Left lung (tissue), 10 donors: ENCODE results near the gene ATG4B. TPM values are rescaled to one million over a fixed set of nuclear protein-coding genes. Genes with fewer than 3 reads are reported as not detected.

Experiments
- ATAC-seq: fragments of 200-7000 bp; cut with Tn5 transposase; one replicate; pipeline ENCODE4 v1.9.1; 2020; ENCODE audit warnings: moderate library complexity
- DNase-seq, 4 donors: peaks; one replicate each; pipeline ENCODE4 v3.0.0-alpha.2; 2013 to 2020
- H3K27ac ChIP-seq, 2 donors: fragments of 200-600 bp; sonication (generic) in 1 of 2; one replicate each; pipeline versions ENCODE4 v1.5.0 to v1.8.0; 2020 to 2021
- H3K27me3 ChIP-seq, 2 donors: fragments of 200-600 bp; sonication (generic) in 1 of 2; one replicate each; pipeline versions ENCODE4 v1.5.0 to v1.8.0; 2020 to 2021
- H3K36me3 ChIP-seq, 2 donors: fragments of 200-600 bp; sonication (generic) in 1 of 2; one replicate each; pipeline versions ENCODE4 v1.5.0 to v1.8.0; 2020 to 2021
- H3K4me1 ChIP-seq, 2 donors: fragments of 200-600 bp; one replicate each; pipeline ENCODE4 v1.8.0; 2021
- H3K4me3 ChIP-seq, 2 donors: fragments of 200-600 bp; sonication (generic) in 1 of 2; one replicate each; pipeline versions ENCODE4 v1.5.0 to v1.8.0; 2020 to 2021; ENCODE audit warnings: mild to moderate bottlenecking in 1 of 2
- H3K9me3 ChIP-seq, 2 donors: fragments of 200-600 bp; sonication (generic) in 1 of 2; one replicate each; pipeline versions ENCODE4 v1.5.0 to v1.8.0; 2020 to 2021
- intact Hi-C, 2 donors: fragments of 100-400 bp; cut with DNase I; formaldehyde crosslinking; loops; one replicate each; pipeline versions ENCODE4 v1.11.2 to v1.14.2; 2022
- polyA plus RNA-seq, 6 donors: library from polyadenylated mRNA; unstranded; fragments of 120-200 nt; gene quantifications; one replicate each; pipeline ENCODE4 v1.2.1, GENCODE V29; 2013; ENCODE audit not compliant: insufficient read length in 6 of 6
- total RNA-seq, 2 donors: library from RNA; stranded (reverse); fragmentation: NEBNext Ultra II Directional; extraction: Animal tissue kit (Norgen Biotek cat#: 25700); gene quantifications; one replicate each; pipeline ENCODE4 v1.2.1, GENCODE V29; 2021
- TF ChIP-seq, protein P1 (sequence below), 2 donors: fragments of 200-600 bp; sonication (generic) in 1 of 2; IDR thresholded peaks; one replicate each; pipeline versions ENCODE4 v1.5.0 to v1.8.0; 2021; ENCODE audit warnings: antibody characterized with exemption in 2 of 2
- donor health status: DM: no; HTN: yes; CAD: no.
- donor health status: DM: no; HTN: no; CAD: no.

The ATG4B gene
- total and polyA plus RNA-seq, 8 donors = 60.5 to 98.3 (median 79.3) TPM

DNA sequence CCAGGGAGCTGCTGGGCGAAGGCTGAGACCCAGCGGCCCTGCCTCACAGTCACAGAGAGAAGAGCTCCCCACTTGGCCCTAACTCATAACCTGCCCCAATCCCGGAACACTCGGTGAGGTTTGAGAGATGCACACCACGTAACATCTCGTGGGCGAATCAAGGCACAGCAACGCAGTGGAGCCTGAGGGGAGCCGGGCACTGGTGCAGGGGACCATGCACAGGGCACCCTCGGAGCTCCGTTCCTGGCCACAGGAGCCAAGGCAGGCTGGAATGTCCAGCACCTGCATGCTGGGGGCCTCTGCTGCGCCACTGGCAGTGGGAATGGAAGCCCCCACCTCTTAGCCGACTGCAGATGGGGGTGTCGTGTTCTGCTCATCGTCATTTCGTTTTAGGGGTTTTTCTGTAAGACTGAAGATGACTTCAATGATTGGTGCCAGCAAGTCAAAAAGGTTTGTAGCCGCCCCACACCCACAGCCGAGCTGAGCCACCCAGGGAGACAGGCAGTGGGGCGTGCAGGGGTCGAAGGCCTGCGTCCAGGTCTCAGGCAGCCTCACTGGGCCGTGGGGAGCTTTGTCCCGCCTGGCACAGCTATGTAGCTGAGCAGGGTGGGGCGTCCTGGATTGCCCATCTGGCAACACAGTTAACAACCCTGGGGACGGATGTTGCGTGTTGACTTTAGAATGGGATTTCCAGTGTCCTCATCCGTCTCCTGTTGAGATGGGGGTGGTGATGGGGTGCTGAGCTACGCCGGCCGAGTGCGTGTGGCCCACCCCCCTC is 33.0 kb downstream of the ATG4B start:
- intact Hi-C loops = no loop called here
- Histone ChIP-seq H3K4me3 (no peak overlapping the region), H3K9me3 (no peaks in the 10 kb centered on the region), H3K27me3 (no peaks in the 10 kb centered on the region), H3K36me3 (peaks cover 0 to 89% of the 10 kb centered on the region in 2 donors), H3K27ac (no peak overlapping the region), H3K4me1 (no peaks in the 10 kb centered on the region)
- ATAC-seq = no peak
- peak in 1 of 4 donors; percentile 69 for DNase-seq
- TF ChIP-seq, protein P1, sequence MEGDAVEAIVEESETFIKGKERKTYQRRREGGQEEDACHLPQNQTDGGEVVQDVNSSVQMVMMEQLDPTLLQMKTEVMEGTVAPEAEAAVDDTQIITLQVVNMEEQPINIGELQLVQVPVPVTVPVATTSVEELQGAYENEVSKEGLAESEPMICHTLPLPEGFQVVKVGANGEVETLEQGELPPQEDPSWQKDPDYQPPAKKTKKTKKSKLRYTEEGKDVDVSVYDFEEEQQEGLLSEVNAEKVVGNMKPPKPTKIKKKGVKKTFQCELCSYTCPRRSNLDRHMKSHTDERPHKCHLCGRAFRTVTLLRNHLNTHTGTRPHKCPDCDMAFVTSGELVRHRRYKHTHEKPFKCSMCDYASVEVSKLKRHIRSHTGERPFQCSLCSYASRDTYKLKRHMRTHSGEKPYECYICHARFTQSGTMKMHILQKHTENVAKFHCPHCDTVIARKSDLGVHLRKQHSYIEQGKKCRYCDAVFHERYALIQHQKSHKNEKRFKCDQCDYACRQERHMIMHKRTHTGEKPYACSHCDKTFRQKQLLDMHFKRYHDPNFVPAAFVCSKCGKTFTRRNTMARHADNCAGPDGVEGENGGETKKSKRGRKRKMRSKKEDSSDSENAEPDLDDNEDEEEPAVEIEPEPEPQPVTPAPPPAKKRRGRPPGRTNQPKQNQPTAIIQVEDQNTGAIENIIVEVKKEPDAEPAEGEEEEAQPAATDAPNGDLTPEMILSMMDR (IDR thresholded peaks at IDR 0.05) = no peak

DNA sequence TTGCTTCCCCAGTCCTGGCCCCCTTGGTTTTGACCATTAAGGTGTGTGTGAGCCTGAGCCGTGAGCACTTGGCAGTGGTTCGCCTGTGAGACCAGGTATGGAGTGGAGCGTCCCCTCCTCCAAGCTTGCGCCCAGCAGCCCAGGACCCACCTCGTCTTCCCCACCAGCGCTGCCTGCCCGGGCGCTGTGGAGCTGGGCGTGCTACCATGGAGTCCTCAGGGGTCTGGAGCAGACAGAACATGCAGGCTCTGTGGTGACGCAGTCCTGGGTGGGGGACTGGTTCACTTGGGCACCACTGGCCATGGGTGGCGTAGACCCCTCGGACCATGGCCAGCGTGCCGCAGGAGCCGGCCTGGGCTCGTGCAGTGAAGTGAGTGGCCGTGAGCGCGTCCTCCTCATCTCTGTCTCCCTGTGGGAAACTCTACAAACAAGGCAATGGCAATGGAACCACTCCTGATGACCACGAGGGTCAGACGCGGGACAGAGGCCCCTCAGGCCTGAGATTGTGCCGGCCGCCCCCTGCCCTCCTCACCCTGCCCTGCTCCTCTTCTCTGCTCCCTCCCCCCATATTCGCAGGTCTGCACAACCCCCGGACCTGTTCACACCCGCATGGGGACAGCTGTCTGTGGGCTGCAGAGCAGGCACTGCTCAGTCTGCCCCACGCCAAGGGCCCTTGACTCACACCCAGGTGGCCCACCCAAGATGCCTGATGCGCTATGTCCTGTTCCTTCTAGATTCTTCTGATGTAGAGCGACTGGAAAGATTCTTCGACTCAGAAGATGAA is 34.2 kb downstream of the ATG4B start:
- H3K9me3 ChIP-seq = no peaks in the 10 kb centered on the region
- H3K27ac ChIP-seq = no peak overlapping the region
- peaks cover 0 to 93% of the 10 kb centered on the region in 2 donors for H3K36me3 ChIP-seq
- ATAC-seq = no peak
- DNase-seq = peak in 1 of 4 donors; percentile 53
- no peaks in the 10 kb centered on the region for H3K4me1 ChIP-seq
- intact Hi-C loops = no loop called here
- H3K4me3 ChIP-seq = no peak overlapping the region
- TF ChIP-seq, protein P1 (IDR thresholded peaks at IDR 0.05) = no peak
- H3K27me3 ChIP-seq = no peaks in the 10 kb centered on the region

DNA sequence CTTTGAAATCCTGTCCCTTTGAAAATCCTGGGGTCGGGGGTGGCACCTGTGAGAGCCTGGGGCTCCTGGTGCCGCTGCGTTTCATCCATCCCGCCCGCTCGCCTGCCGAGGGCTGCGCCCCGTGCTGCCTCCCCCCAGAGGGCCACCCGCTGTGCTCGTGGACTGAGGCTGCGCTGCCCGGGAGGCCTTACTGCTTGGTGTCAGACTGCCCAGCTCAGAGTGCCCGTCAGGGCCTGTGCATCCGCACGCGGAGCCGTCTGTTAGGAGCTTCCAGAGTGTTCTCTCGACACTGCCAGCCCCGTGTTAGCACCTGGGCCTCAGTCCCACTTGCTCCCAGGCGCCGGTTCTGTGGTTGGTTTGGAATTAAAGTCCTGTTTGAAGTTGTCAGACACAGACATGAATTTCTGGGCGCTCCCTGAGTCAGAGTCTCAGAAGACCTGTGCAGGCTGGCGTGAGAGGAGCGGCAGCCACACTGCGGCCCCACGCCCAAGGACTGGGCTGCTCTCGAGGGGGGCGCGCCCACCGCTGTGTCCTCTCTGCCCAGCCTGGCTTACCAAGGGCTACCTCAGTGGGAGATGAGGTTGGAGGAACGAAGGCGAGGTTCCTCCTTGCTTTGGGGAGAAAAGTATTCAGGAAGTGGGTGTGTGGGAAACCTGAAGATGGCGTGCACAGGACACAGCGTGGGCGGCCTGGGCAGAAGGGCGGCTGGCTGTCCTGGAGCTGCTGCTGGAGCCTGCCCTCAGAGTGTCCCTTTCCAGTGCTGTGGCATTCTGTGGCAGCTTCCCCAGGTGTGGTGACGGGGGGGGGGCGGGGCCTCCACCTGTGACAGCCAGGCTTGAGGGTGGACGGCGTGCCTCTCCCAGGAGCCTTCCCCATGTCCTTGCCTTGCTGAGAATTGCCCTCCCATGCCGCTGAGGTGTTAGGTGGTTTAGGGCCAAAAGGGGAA is 35.0 kb downstream of the ATG4B start:
- DNase-seq = peak in 1 of 4 donors; percentile 76
- Histone ChIP-seq H3K27ac (no peak overlapping the region), H3K36me3 (peaks cover 0 to 93% of the 10 kb centered on the region in 2 donors), H3K27me3 (no peaks in the 10 kb centered on the region), H3K9me3 (no peaks in the 10 kb centered on the region), H3K4me1 (no peaks in the 10 kb centered on the region), H3K4me3 (no peak overlapping the region)
- intact Hi-C loops = no loop called here
- ATAC-seq = no peak
- TF ChIP-seq, protein P1 (IDR thresholded peaks at IDR 0.05) = no peak

DNA sequence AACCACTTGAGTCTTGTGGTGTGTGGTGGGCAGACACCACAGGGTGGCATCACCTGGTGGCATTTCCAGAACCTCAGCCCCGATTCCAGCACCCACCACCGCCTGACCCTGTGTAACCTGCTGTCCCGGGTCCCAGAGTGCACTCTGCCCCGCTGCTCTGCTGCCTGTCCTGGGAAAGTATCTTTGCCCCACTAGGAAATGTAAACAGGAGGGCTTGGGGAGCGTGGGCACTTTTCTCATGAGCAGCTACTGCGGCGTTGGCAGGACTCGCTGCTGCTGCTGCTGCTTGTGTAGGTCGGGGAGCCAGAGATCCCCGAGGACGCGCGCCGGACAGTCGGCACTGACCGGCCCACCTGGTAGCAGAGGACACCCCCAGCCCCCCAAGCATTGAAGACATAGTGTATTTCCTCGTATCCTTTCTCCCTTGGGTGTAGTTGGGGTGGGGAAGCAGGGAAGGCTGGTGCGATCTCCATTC is 35.7 kb downstream of the ATG4B start:
- TF ChIP-seq, protein P1 (IDR thresholded peaks at IDR 0.05) = no peak
- H3K27me3 ChIP-seq = no peaks in the 10 kb centered on the region
- no peak overlapping the region for H3K27ac ChIP-seq
- no peak overlapping the region for H3K4me3 ChIP-seq
- ATAC-seq = no peak
- no peaks in the 10 kb centered on the region for H3K4me1 ChIP-seq
- peaks cover 0 to 93% of the 10 kb centered on the region in 2 donors for H3K36me3 ChIP-seq
- H3K9me3 ChIP-seq = no peaks in the 10 kb centered on the region
- DNase-seq = peak in 1 of 4 donors; percentile 48
- intact Hi-C loops = no loop called here
